Fibroblast of upper back skin (primary cell): ENCODE results near the gene RPRD1A.
A peak's percentile ranks its signal among the peaks of the same experiment; 100 is the strongest.
"Not testable (repeated sequence)": the region's sequence is repeated elsewhere in the genome, so short reads cannot be mapped to it uniquely, and the experiment has no call there.

Source experiments
- DNase-seq: peaks from one replicate; pipeline ENCODE4 v3.0.0-alpha.2; 2013

RPRD1A gene

GRCh38 chr18:36075862-36076587, 8.7 kb upstream of the RPRD1A start:
- DNase-seq: peak; percentile 45

GRCh38 chr18:36074435-36074834, 7.1 kb upstream of the RPRD1A start:
- no peak for DNase-seq

DNA sequence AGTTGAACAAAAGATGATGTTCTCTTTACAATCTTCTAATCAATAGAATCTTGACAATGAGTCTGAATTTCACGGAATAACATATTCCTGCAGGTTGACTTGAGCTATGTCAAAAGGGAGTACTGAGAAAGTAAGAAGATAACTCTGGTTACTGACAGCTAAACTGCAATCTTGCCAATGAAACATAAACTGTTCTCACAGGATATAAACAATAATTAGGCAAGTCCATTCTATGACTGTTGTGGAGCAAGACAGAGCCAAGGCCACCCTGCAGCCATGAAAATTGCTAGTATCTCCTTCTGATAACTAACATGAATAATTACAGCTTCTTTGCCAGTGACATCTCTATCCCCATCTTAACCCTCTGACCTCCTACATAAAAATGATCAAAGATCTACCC, 6.3 kb upstream of the RPRD1A start:
- no peak for DNase-seq

GRCh38 chr18:36072406-36072805, 5.0 kb upstream of the RPRD1A start:
- not testable (repeated sequence) for DNase-seq

DNA sequence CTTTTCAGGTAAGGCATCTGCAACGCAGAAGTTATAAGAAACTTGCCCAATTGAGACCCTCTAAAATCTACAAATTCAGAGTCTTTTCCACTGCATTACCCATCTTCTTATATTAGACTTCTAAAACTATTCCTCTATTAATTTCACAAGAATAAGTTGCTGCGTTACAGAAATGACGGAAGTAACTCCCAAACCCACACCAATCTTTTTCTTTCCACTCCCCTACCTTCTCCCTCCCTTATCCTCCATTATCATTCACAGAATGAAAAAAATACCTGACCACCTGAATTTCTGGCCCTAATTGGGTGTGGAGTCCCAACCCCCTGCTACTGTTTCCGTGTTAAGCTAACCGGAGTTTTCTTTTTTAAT, 689 bp downstream of the RPRD1A start:
- no peak for DNase-seq

GRCh38 chr18:36066001-36066400, 1.4 kb downstream of the RPRD1A start:
- peak; percentile 41 for DNase-seq

DNA sequence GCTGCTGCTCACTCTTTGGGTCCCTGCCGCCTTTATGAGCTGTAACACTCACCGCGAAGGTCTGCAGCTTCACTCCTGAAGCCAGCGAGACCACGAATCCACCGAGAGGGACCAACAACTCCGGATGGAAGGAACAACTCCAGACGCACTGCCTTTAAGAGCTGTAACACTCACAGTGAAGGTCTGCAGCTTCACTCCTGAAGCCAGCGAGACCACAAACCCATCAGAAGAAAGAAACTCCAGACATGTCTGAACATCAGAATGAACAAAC, 2.6 kb downstream of the RPRD1A start:
- not testable (repeated sequence) for DNase-seq

DNA sequence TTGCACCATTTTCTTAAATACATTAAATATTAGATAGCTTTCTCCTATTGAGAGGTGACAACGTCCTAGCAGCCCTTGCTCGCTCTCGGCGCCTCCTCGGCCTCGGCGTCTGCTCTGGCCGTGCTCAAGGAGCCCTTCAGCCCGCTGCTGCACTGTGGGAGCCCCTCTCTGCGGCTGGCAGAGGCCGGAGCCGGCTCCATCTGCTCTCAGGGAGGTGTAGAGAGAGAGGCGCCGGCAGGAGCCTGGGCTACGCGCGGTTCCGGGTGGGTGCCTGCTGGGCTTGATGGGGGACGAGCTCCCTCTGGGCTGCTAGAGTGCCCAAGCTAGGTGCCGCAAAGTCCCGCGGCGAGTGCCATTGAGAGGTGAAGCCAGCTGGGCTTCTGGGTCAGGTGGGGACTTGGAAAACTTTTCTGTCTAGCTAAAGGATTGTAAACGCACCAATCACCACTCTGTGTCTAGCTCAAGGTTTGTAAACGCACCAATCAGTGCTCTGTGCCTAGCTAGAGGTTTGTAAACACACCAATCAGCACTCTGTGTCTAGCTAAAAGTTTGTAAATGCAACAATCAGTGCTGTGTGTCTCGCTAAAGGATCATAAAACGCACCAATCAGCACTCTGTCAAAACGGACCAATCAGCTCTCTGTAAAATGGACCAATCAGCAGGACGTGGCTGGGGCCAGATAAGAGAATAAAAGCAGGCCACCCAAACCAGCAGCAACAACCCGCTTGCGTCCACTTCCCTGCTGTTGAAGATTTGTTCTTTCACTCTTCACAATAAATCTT, 3.1 kb downstream of the RPRD1A start:
- no peak for DNase-seq

GRCh38 chr18:36058674-36059073, 8.7 kb downstream of the RPRD1A start:
- DNase-seq: no peak

- no peak for DNase-seq
These were observed 15.6 kb downstream of the RPRD1A start for GRCh38 chr18:36051760-36052159.

DNA sequence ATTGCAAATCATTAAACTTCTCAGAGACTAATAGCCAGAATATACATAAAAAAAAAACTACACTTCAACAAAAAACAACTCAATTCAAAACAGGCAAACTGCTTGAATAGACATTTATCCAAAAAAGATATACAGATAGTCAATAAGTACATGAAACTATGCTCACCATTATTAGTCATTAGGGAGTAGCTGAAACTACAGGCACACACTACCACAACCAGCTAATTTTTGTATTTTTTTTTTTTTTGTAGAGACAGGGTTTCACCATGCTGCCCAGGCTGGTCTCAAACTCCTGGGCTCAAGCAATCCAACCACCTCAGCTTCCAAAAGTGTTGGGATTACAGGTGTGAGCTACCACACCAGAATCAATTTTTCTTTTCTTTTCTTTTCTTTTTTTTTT, 16.9 kb downstream of the RPRD1A start:
- DNase-seq: no peak

- DNase-seq: no peak
These were observed 19.8 kb downstream of the RPRD1A start for GRCh38 chr18:36047521-36047920.

- no peak for DNase-seq
These were observed 20.5 kb downstream of the RPRD1A start for GRCh38 chr18:36046898-36047297.

DNA sequence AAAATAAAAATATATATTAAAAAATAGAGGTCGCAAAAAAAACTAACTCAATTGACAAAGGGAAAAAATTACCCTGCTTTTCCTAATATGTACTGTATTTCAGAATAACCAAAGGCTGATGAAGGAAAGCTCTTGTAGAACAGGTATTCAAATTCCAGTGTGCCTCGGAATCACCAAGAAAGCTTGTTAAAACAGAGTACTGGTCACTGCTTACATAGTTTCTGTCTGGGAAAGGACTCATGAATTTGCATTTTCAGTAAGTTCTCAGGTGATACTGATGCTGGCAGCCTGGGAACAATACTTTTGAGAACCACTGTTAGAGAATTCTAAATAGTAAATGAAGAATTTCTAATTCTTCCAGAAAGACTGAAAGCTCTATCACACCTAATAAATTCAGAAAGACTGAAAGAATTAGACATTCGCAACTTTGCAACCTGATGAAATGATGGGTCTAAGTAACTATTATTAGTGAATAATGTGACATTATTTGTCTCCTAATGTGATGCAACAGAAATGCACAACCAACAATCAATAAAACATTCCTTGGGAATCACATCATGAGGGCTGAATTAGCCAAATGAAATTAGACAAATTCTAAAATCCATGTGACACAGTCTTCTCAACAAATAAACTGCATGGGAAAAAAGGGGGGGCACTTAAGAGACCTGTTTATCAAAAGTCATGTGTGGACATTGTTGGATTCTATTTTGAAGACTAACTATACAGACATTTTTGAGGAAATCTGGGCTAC, 21.9 kb downstream of the RPRD1A start:
- DNase-seq: no peak

DNA sequence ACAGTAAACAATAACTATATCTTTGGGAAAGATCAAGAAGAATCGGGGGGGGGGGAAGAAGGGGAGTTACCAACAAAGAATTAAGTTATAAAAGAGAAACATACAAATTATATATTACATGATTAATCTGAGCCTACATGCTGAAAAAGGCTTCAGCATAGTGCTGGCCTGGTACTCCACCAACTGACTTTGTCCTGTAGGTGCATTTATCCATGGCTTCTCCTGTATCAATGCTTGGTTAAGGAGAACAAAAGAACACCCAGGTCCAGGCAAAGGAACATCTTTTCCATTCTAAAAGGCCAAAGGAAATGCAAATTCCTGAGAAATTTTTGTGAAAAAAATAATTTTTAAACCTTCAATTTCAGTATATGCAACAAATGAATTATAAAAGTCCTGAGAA, 24.2 kb downstream of the RPRD1A start:
- DNase-seq: no peak

- no peak for DNase-seq
These were observed 26.2 kb downstream of the RPRD1A start for GRCh38 chr18:36041146-36041545.

- no peak for DNase-seq
These were observed 29.2 kb downstream of the RPRD1A start for GRCh38 chr18:36038102-36038663.

- peak; percentile 23 for DNase-seq
These were observed 32.1 kb downstream of the RPRD1A start for GRCh38 chr18:36035253-36035652.

GRCh38 chr18:36034299-36034895, 33.0 kb downstream of the RPRD1A start:
- no peak for DNase-seq

- DNase-seq: no peak
These were observed 35.5 kb downstream of the RPRD1A start for GRCh38 chr18:36031903-36032302.

DNA sequence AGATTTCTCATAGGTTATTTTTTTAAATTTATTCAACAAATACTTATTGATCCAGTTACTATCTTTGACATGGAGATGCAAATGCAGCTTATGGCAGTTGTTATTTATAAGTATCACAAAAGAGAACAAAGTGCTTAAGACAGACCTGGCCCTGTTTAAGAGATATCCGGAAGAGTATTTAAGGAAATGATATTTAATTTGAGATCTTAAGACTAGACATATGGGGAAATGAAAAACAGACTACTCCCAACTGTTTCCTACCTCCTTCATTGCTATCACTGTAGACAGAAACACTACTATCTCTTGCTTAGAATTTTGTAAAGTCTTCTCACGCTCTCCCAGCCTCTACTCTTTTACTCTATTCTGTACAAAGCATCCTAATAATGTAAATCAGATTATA, 36.0 kb downstream of the RPRD1A start:
- DNase-seq: no peak

- DNase-seq: no peak
These were observed 38.5 kb downstream of the RPRD1A start for GRCh38 chr18:36028859-36029258.

- peak; percentile 35 for DNase-seq
These were observed 42.3 kb downstream of the RPRD1A start for GRCh38 chr18:36025025-36025424.
